NCI-H82 treated with DMSO at 0.1 percent for 48 hours (cell line): ENCODE measurements around the gene ARHGAP4.

Experiments used
- DNase-seq: peaks from one replicate; lab custom pipeline; 2025; ENCODE audit not compliant: unreplicated experiment; lab: John Stamatoyannopoulos, UW

The ARHGAP4 gene

GRCh38 chrX:153869473-153870287, 56.4 kb downstream of the ARHGAP4 start:
- no peak for DNase-seq

- no peak for DNase-seq
Observed at GRCh38 chrX:153868576-153869472, 57.2 kb downstream of the ARHGAP4 start.

DNA sequence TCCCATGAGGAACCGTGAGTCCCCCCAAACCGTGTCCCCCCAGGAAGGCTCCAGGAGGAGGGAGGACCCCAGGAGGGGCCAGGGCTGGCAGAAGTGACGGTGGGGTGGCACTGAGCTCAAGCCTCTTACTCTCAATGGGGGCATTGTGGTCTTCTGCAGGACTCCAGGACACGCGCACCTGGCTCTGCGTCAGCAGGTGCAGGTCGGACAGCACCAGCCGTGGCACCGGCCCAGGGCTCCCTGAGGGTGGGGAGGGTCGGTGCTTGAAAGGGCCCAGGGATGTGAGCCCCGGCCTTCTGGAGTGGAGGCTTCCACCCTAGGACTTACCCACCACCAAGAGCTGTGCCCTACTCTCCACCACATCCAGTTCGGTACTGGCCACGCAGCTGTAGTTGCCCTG, 58.4 kb downstream of the ARHGAP4 start:
- DNase-seq, result no peak

- no peak for DNase-seq
Observed at GRCh38 chrX:153867139-153867538, 58.9 kb downstream of the ARHGAP4 start.

DNA sequence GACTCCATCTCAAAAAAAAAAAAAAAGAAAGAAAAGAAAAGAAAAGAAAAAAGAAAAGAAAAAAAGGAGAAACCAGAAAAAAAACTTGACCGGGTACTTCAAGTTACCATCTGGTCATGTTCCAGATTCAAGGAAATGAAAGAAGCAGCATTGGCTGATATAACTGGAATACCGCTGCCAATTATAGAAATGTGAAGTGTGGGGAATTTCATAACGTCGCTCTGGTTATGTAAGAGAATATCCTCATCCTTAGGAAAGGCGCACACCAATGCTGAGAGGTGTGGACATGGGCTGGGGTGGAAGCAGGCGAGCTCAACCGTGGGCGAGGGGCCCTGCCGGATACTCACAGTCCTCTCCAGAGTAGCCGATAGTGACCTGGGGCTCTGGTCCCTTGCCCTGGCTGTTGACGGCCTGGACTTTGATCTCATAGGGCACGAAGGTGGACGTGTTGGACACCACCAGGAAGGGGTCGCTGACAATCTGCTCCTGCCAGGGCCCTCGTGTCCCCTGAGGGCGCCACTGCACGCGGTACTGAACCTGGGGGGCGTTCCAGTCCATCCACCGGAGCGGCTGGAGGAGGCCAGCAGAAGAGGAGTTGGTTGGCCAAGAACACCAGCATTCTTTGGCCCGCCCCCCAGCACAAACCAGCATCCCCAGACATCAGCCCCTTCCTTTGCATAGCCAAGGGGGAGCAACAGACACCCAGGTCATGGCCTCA, 59.6 kb downstream of the ARHGAP4 start:
- no peak for DNase-seq

DNA sequence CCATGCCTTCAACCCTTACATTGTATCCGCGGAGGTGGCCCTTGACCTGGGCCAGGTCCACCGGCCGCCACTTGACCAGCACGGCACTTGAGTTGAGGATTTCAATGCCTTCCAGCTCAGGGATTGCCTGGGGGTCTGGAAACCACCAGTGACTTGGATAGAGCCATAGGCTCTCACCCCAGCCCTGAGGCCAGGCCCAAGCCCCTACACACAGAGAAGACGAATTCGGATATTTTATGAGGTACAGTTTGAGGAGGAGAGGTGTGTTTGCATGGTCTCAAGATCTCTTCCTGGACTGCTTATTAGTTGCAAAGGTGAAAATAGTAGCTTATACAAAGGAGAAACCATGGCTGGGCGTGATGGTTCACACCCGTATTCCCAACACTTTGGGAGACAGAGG, 60.4 kb downstream of the ARHGAP4 start:
- no peak for DNase-seq

- no peak for DNase-seq
Observed at GRCh38 chrX:153865321-153865580, 60.8 kb downstream of the ARHGAP4 start.

DNA sequence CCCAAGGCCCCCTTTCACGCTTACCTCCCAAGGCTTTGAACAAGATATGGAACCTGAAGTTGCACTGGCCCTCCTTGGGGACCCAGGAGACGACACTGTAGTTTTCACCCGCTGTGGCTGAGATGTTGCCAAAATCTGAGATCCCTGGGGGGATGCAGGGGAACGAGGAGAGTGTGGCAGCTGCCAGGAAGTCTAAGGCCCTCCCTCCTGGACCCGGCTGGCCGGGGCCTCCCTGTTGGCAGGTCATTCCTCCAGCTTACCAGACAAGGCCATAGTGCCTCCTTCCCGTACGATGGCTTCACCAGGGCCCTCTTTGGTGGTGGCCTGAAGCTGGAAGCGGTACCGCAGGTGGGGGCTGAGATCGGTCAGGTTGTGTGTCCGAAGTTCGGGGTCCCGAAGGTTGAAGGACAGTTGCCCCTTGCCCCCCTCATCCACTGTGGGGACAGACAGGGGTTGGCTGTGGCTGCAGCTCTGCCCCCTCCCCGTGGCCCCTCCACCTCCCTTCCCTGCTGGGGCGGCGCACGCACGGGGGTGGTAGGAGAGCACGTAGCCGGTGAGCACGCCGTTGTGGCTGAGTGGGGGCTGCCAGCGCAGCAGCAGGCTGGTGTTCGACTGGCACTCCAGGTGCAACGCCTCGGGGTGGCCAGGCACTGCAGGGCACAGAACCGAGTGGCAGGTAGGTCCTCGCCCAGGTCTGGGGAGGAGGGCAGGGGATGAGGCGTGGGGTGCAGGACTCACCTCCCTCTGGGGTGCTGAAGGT, 61.3 kb downstream of the ARHGAP4 start:
- no peak for DNase-seq

- DNase-seq, result no peak
Observed at GRCh38 chrX:153864101-153864500, 62.0 kb downstream of the ARHGAP4 start.

DNA sequence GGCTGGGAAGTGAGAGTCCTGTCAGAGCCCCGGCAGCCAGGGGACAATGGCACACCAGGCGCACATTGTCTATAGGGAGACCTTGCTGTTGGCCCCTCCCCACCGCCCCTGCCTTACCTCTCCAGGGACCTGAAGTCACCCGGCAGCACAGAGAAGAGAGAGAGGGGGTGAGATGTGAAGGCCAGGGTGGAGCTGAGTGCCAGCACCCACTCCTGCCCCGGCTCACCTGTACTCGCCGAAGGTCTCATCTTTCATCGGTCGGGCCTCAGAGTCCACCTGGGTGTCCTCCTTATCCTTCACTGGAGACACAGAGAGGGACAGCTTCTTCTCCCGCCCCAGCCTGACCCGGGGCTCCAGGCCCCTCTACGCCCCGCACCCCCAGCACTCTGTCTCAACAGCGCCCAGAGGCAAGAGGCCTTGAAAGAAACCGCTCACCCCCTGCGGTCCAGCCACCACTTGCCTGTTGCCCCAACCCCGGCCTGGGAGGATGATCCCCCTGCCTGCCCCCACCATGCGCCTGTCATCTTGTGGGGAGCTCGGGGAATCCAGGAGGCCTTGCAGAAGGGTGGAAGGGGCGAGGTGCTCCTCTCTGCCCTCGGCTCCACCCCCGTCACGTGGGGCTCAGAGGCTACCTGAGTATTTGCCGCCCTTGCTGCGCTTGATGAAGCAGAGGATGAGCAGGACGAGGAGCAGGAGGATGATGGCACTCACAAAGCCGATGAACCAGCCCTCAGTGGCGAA, 62.6 kb downstream of the ARHGAP4 start:
- no peak for DNase-seq

DNA sequence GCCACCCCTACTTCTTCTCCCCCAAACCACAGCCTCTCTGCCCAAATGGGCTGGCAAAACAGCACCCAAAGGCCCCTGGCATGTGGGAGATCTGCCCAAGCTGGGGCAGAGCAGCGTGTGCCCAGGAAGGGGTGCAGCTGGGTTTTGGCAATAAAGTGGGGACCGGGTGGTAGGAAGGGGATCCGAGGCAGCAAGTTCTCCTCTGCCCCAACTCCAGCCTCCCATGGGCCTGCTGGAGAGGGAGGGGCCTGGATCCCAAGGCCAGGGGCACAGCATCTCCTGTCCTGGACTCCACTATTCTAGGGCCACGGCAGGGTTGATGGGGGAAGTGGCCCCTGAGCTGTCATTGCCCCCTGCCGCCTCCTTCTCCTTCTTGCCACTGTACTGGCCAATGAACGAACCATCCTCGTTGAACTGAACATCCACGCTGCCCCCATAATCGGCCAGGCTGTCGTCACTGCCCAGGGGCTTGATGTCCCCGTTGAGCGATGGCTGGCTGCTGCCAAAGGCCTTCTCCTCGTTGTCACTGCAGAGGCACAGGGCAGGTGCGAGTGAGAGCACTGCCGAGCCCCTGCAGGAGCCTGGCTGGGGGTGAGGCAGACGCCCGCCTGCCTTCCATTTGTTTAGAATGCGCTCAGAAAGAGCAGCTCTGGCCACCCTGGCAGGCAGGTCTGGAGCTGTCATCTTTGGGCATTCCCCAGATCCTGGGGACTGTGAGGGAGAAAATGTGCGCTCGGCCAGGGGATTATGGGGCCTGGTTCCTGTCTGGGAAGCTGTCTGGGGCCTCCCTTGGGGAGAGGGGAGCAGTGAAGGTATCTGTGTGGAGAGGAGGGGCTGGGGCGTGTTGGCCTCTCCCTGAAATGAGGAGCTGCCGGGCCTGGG, 63.5 kb downstream of the ARHGAP4 start:
- DNase-seq, result no peak

- no peak for DNase-seq
Observed at GRCh38 chrX:153861733-153862310, 64.2 kb downstream of the ARHGAP4 start.

DNA sequence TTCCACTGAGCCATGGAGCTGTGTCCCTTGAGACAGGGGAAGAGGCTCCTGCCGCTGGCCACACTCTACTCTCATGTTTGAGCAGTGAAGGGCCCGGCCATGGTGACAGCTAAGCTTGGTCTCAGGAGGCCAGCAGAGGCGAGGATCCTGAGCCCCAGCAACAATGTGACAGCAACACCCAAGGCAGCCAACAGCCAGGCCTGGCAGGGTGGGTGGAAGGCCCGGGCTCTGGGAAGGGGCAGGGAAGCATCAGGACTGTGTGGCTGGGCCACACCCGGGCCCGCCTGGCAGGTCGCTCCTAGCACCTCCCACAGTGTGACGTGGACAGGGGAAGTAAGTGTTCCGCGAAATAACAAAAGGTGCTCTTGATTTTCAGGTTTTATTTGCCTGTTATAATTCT, 64.9 kb downstream of the ARHGAP4 start:
- DNase-seq, result no peak
